HepG2 (cell line): ENCODE results near the gene CEP20. TPM values are rescaled to one million over a fixed set of nuclear protein-coding genes. Genes with fewer than 3 reads are reported as not detected.

Experiments
- ATF5 ChIP-seq: sonication (generic); formaldehyde crosslinking; IDR thresholded peaks from 2 replicates; pipeline ENCODE4 v1.4.0; 2020; ENCODE audit warnings: mild to moderate bottlenecking, low read depth, missing genetic modification reagents
- IKZF1 ChIP-seq: fragments of 450-650 bp; IDR thresholded peaks from 2 replicates; pipeline ENCODE4 v1.7.1; 2016
- NFE2 ChIP-seq: sonication (generic); formaldehyde crosslinking; IDR thresholded peaks from 2 replicates; pipeline ENCODE4 v1.4.0; 2020; ENCODE audit warnings: missing genetic modification reagents
- THAP11 ChIP-seq: IDR thresholded peaks from 2 replicates; pipeline ENCODE4 v1.6.1; 2016; ENCODE audit warnings: missing biosample characterization, missing genetic modification reagents
- ZNF709 ChIP-seq: sonication (generic); formaldehyde crosslinking; IDR thresholded peaks from 2 replicates; pipeline ENCODE4 v1.5.0; 2020; ENCODE audit warnings: mild to moderate bottlenecking, missing genetic modification reagents
- ZNF777 ChIP-seq: sonication (generic); formaldehyde crosslinking; IDR thresholded peaks from 2 replicates; pipeline ENCODE4 v1.4.0; 2020; ENCODE audit warnings: missing genetic modification reagents
- polyA plus RNA-seq, 8 experiments: library from polyadenylated mRNA; depleted of rRNA in 3 of 8; stranded (reverse) in 7 of 8; unstranded in 1 of 8; fragments of >200 nt; fragmentation: Illumina TruSeq in 4 of 8; extraction: Trizol in 4 of 8; gene quantifications; 2 replicates each; pipeline versions ENCODE4 v1.2.1 to v1.2.3, GENCODE V29; 2011 to 2016; ENCODE audit warnings: low read depth in 4 of 8, missing spikeins in 1 of 8, mixed read lengths in 1 of 8; ENCODE audit not compliant: insufficient read depth in 1 of 8
- total RNA-seq, 5 experiments: library from RNA; depleted of rRNA; stranded (reverse); fragments of >200 nt; fragmentation: Illumina TruSeq; extraction: Trizol; gene quantifications; 2 replicates each; pipeline ENCODE4 v1.2.3, GENCODE V29; 2016; ENCODE audit warnings: low read depth in 1 of 5
- TF ChIP-seq, protein P1 (sequence below), 2 experiments: fragments of 450-650 bp in 1 of 2; sonication (generic) in 1 of 2; formaldehyde crosslinking in 1 of 2; IDR thresholded peaks; 2 replicates each; pipeline versions ENCODE4 v1.6.1 to v1.8.0; 2016 to 2022; ENCODE audit warnings: antibody characterized with exemption in 1 of 2, mild to moderate bottlenecking in 1 of 2, missing genetic modification reagents in 1 of 2
- TF ChIP-seq, protein P2 (sequence below): sonication (generic); formaldehyde crosslinking; IDR thresholded peaks from 2 replicates; pipeline ENCODE4 v1.4.0; 2020; ENCODE audit warnings: missing genetic modification reagents
- TF ChIP-seq, protein P3 (sequence below): sonication (generic); formaldehyde crosslinking; IDR thresholded peaks from 2 replicates; pipeline ENCODE4 v1.5.1; 2020; ENCODE audit warnings: missing genetic modification reagents, mild to moderate bottlenecking, borderline replicate concordance

The CEP20 gene
- total and polyA plus RNA-seq, 2 of the 13 experiments (the other 11 are each of a cell fraction or from before 2014, with no cell fraction given): 53.0 to 54.1 TPM

DNA sequence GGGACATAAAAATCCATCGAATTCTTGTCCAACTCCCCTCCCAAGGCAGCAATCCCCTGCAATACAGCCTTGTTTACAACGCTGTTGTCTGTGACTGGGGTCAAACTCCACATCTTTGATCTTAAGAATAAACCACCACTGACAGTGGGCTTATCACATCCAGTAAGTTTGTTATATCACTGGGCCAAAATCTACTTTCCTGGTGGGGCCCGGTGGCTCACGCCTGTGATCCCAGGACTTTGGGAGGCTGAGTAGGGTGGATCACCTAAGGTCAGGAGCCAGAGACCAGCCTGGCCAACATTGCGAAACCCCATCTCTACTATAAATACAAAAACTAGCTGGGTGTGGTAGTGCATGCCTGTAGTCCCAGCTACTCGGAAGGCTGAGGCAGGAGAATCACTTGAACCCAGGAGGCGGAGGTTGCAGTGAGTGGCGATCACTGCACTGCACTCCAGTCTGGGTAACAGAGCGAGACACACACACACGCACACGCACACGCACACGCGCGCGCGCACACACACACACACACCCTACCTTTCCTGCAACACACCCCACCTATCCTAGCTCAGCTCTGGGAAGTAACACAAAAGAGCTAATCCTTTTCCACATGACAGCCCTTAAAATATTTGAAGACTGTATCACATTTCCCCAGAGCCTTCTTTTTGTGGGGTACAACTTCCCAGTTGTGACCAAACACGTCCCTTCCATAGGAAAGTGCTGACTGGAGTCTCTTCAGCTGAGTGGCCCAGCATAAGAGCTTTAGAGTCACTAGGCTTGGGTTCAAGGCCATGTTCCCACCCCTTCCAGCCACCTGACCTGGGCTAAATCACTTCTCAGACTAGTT lies 40.1 kb upstream of the CEP20 start (continued):
- TF ChIP-seq, protein P1, sequence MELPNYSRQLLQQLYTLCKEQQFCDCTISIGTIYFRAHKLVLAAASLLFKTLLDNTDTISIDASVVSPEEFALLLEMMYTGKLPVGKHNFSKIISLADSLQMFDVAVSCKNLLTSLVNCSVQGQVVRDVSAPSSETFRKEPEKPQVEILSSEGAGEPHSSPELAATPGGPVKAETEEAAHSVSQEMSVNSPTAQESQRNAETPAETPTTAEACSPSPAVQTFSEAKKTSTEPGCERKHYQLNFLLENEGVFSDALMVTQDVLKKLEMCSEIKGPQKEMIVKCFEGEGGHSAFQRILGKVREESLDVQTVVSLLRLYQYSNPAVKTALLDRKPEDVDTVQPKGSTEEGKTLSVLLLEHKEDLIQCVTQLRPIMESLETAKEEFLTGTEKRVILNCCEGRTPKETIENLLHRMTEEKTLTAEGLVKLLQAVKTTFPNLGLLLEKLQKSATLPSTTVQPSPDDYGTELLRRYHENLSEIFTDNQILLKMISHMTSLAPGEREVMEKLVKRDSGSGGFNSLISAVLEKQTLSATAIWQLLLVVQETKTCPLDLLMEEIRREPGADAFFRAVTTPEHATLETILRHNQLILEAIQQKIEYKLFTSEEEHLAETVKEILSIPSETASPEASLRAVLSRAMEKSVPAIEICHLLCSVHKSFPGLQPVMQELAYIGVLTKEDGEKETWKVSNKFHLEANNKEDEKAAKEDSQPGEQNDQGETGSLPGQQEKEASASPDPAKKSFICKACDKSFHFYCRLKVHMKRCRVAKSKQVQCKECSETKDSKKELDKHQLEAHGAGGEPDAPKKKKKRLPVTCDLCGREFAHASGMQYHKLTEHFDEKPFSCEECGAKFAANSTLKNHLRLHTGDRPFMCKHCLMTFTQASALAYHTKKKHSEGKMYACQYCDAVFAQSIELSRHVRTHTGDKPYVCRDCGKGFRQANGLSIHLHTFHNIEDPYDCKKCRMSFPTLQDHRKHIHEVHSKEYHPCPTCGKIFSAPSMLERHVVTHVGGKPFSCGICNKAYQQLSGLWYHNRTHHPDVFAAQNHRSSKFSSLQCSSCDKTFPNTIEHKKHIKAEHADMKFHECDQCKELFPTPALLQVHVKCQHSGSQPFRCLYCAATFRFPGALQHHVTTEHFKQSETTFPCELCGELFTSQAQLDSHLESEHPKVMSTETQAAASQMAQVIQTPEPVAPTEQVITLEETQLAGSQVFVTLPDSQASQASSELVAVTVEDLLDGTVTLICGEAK (IDR thresholded peaks at IDR 0.05): no peak
- TF ChIP-seq, protein P1 (CRISPR knock-in tag; IDR thresholded peaks at IDR 0.05): no peak
- TF ChIP-seq ZNF709 (0 out of 2 replicates have a peak, but pooled peaks have one; percentile 25), ZNF777 (CRISPR knock-in tag) (no peak), THAP11 (CRISPR knock-in tag) (peak; percentile 40; the same call in 1 of the 2 replicates), ATF5 (CRISPR knock-in tag) (no peak), NFE2 (CRISPR knock-in tag) (no peak), IKZF1 (no peak)
- TF ChIP-seq, protein P2, sequence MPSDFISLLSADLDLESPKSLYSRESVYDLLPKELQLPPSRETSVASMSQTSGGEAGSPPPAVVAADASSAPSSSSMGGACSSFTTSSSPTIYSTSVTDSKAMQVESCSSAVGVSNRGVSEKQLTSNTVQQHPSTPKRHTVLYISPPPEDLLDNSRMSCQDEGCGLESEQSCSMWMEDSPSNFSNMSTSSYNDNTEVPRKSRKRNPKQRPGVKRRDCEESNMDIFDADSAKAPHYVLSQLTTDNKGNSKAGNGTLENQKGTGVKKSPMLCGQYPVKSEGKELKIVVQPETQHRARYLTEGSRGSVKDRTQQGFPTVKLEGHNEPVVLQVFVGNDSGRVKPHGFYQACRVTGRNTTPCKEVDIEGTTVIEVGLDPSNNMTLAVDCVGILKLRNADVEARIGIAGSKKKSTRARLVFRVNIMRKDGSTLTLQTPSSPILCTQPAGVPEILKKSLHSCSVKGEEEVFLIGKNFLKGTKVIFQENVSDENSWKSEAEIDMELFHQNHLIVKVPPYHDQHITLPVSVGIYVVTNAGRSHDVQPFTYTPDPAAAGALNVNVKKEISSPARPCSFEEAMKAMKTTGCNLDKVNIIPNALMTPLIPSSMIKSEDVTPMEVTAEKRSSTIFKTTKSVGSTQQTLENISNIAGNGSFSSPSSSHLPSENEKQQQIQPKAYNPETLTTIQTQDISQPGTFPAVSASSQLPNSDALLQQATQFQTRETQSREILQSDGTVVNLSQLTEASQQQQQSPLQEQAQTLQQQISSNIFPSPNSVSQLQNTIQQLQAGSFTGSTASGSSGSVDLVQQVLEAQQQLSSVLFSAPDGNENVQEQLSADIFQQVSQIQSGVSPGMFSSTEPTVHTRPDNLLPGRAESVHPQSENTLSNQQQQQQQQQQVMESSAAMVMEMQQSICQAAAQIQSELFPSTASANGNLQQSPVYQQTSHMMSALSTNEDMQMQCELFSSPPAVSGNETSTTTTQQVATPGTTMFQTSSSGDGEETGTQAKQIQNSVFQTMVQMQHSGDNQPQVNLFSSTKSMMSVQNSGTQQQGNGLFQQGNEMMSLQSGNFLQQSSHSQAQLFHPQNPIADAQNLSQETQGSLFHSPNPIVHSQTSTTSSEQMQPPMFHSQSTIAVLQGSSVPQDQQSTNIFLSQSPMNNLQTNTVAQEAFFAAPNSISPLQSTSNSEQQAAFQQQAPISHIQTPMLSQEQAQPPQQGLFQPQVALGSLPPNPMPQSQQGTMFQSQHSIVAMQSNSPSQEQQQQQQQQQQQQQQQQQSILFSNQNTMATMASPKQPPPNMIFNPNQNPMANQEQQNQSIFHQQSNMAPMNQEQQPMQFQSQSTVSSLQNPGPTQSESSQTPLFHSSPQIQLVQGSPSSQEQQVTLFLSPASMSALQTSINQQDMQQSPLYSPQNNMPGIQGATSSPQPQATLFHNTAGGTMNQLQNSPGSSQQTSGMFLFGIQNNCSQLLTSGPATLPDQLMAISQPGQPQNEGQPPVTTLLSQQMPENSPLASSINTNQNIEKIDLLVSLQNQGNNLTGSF (CRISPR knock-in tag): no peak; the same call in 1 of the 2 replicates
- TF ChIP-seq, protein P3, sequence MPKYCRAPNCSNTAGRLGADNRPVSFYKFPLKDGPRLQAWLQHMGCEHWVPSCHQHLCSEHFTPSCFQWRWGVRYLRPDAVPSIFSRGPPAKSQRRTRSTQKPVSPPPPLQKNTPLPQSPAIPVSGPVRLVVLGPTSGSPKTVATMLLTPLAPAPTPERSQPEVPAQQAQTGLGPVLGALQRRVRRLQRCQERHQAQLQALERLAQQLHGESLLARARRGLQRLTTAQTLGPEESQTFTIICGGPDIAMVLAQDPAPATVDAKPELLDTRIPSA (CRISPR knock-in tag): no peak
